NOMO-1 treated with DMSO at 0.1 percent for 48 hours (cell line): ENCODE data around the gene OPN1LW.
"Not testable (repeated sequence)": the region's sequence is repeated elsewhere in the genome, so short reads cannot be mapped to it uniquely, and the experiment has no call there.

ENCODE experiments used
- DNase-seq: peaks from one replicate; lab custom pipeline; 2025; ENCODE audit not compliant: unreplicated experiment; lab: John Stamatoyannopoulos, UW

The OPN1LW gene

DNA sequence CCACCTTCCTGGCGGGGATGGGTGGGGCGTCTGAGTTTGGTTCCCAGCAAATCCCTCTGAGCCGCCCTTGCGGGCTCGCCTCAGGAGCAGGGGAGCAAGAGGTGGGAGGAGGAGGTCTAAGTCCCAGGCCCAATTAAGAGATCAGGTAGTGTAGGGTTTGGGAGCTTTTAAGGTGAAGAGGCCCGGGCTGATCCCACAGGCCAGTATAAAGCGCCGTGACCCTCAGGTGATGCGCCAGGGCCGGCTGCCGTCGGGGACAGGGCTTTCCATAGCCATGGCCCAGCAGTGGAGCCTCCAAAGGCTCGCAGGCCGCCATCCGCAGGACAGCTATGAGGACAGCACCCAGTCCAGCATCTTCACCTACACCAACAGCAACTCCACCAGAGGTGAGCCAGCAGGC is at the start of gene OPN1LW:
OPN1LW (plus strand) TSS at position 234 of the 400 bp plus-strand sequence; CDS start at position 275, 41 bp downstream.
- DNase-seq, result not testable (repeated sequence)

DNA sequence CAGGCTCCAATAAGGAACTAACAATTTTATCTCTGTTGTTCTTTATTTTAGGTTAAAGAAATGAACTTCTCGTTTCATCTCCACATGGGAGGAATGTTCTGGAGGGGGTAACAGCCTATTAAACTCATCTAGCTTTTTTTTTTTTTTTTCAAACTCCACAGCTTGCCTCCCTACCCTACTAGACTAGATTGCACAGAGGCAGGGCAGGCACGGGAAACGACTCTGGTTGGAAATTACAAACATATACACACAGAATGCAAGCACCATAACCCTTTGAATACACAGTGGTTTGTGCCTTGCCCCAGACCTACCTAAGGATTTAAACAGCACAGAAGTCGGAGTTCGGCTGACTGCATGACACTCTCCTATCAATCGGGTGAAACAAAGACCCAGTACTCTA is 49.2 kb upstream of the OPN1LW start:
- DNase-seq, result no peak

DNA sequence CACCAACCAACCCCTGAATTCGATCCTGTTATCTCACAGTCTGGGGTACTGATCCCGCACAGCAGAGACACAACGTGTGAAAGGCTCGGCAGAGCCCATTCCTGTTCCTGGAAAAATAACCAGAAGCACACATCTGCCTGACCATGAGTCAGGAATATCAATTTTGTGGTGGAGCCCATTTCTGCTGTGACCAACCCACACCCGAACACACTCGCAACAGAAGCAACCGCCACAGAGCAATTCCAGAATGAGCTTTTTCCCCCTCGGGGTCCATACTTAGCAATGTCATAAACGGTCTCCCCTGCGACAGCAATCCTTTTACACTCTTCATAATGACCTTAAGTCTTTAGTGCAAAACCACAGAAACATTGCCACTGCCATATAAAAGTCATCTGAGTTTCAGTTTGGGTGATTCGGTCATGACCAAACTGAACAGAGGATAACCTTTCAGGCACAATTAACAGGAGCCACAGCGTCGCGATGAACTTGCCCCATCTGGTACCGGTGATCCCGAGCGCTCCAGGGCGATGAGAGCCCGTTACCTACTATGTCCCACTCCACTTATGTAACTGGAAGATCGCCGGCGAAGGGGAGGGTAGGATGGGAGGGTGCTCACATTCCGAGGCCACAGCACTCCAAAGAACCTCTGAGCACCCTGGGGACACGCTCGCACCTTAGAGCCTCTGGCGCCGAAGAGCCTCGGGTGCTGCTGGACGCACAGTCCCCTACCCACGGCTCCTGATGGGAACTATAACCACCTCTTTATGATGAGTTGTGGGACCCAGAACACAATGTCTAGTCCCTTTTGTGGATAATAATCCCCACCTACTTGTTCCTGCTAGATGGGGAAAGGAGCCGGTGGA is 47.7 kb upstream of the OPN1LW start:
- no peak for DNase-seq

DNA sequence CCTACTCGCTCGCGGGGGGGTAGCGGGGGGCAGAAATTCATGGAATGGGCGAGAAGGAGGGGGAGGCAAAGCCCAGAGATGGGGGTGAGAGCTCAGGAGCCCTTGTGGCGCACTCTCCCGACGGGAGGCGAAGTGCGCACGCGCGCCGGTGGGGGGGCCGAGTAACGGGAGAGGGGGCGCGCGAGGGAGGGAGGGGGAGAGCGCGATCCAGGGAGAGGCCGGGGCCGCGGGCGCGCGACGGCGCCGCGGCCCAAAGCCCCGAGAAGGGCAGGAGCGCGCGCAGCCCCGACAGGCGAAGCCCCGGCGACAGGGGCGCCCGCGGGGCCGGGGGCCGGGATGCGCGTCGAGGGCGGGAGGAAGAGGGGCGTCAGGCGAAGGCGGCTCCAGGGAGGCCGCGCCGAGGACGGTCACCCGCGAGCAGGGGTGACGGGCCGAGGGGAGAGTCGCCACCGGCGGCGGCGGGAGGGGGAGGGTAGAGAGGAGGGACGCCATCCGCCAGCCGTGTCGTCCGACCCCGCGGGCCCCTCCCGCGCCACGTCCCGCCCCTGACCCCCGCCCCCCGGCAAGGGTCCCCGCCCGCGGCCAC is 46.9 kb upstream of the OPN1LW start:
- DNase-seq, result no peak

DNA sequence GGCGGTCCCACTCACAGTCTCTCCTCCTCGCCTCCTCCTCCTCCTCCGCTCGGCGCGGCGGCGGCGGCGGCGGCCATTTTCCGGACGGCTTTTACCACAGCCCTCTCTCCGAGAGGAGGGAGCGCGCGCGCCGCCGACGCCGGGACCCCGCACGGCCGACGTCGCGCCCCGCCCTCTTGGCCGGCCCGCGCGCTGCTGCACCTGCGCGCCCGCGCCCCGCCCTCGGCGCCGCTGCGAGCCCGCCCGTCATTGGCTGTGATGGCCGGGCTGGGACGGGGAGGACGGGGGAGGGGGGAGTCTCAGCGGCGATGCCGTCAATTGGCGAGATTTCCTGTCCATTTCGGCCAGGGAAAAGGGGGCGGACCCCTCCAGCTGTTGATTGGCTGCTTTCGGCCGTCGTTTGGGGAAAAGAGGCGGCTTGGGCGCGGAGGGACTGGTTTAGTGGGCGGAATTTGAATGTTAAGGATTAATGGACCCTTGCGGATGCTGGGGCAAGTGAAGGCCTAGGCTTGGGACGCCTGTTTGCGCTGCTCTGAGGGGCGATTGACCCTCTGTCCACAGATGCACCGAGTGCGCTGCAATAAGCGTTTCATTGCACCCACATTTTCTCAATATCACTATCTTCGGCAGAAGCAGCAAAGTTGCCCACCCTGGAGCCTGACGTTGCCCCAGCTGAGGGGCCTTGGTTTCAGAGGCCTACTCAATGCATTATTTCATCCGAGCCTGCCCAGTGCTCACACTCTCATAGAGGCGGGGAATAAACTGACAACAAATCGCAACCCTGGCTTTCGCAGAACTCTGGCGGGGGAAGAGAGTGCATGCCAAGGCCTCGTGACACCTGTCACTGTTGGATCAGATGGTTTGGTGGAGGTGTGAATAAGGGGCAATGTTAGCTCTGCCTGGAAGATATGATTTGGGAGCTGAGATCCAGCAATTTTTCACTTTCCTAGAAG is 46.2 kb upstream of the OPN1LW start, which contains the start of gene MECP2:
MECP2 (minus strand) TSS at position 129 of the 953 bp plus-strand sequence.
- DNase-seq, result peak; percentile 87

DNA sequence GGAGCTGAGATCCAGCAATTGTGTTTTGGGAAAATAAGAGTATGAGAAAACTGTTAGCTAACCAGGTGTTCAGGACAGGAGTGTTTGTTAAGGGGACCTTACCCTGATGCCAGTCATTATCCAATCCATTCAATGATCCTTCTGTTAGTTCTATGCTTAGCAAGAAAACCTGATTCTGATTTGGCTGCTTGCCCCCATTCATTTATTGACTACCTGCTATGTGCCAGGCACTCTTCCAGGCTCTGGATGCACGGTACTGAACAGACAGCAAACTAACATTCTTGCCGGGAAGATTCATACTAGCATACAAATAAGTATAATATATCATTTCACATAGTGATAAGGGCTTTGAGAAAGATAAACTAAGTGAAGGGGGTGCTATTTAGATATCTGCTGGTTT is 45.5 kb upstream of the OPN1LW start:
- no peak for DNase-seq

DNA sequence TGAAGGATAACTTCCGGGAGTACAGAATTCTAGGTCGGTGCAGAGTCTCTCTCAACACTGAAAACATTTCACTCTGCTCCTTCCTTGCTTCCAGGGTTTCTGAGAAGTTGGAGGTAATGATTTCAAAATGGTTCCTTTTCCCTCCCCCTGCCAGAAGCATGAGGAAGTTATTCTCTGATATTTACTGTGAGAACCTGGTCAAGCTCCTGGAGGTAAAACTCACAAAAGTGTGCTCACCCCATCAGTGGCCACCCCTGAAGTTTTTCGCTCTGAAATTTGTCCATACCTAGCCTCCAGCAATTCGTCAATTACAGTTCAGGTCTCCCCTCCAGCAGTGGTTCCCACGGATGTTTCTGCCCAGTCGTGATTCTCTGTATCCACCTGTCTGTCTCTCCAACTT is 30.3 kb upstream of the OPN1LW start:
- DNase-seq, result no peak

DNA sequence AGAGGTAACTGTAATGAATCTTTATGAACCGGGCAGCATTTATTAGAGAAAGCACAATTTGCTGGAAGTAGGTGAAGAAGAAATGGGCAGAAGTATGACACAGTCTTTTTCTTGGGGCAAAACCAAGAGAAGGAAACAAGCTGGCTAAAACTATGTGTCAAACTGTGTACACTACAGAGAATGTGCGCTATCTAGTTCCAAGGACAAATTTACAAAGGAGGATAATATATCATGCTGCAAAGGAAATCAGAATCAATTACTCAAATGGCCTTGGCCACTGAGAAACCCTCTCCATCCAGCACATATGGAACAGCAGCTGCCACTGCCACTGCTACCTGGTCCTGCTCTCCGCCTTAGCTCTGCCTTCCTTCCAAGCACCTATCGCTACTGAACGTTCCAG is 29.4 kb upstream of the OPN1LW start:
- DNase-seq, result no peak

DNA sequence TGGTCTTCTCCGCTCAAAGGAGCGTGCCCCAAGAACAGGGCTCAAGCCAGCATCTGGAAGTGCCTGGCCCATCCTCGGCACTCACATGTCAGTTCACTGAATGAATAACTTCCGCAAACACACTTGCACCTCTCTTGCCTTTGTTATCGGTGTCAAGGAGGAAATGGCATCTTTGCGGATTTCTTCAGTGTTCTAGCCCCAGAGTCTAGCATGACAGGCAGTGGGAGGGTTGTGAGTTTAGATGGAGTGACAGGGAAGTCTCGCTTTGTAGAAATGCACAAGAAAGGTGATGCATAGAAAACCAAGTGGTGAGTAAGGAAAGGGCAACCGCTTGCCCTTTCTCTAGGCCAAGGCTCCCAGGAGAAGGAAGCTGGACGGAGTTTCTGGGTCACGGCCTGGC is 29.0 kb upstream of the OPN1LW start:
- no peak for DNase-seq

DNA sequence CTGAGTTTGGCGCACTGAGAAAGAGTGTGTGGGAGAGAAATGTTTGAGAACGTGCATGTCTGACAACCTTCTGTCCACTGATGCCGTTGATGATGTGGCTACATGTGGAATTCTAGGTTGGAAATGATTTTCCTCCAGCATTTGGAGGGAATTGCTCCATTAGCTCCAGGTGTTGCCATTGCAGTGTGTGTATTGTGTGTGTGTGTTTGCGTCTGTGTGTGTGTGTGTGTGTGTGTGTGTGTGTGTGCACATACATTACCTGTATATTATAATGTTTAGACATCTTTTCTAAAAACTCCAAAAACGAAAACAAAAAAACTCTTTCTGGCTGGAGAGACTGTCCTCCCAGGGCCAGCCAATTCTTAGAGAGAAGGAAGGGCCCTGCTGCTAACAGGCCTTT is 28.3 kb upstream of the OPN1LW start:
- DNase-seq, result no peak

DNA sequence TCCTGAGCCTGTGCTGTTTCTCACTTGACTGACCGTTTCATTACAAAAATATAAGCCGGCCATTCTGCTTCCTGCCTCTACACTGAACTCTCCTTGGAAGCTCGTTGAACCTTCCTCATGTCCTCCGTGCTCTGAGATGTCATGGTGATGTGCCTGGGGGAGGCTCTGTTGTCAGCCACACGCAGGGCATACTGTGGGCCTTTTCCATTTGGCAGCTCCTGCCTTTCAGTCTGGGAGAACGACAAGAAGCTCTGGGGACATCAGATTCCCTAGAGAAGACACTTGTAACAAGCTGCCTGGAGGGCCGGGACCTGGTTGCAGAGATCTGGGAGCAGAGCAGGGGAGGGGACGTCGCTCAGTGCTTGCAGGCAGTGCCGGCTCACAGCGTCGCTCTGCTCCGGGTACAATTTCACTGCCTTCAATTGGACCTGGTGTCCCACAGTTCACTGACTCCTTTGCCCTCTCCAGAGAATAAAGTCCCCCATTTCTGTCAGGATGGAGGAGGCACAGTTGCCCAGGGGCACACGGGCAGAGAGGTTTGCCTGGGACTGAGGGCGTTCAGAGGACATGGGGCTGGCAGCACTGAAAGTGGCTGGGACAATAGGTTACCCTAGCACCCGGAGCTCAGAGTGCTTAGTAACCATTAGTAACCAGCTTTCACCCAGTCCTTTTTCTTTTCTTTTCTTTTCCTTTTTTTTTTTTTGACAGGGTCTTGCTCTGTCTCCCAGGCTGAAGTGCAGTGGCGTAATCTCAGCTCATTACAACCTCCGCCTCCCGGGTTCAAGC is 27.4 kb upstream of the OPN1LW start:
- DNase-seq, result no peak

DNA sequence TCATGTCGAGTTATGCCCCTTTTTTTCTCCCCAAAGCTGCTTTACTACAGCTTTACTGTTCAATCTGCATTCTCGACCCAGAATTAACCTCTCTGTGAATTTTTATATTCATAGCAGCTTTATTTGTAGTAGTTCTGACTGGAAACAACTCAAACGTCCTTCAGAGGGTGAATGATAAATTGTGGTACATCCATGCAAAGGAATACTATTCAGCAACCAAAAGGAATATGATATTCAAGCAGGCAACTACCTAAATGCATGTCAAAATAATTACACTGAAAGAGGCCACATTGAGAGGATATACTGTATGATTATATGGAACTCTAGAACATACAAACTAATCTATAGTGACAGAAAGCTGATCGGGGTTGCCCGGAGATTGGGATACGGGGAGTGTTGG is 26.5 kb upstream of the OPN1LW start:
- no peak for DNase-seq

DNA sequence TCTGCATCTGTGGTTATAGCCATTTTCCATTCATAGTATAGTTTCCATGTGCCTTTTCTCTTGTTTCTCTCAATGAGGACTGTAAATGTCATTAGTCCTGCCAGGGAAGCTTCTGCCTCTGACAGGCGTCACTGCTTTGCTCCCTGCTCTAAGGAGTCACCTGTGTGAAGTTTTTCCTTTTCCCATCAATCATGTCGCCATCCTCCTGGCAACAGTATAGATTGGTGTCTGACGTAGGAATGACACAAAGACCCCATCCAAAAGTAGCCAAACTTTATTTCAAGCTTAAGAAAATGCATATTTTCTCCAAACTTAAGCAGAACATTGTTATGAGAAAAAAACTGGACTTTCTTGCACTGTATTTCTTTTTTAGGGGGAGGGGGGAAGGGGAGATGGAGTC is 23.5 kb upstream of the OPN1LW start:
- DNase-seq, result no peak

DNA sequence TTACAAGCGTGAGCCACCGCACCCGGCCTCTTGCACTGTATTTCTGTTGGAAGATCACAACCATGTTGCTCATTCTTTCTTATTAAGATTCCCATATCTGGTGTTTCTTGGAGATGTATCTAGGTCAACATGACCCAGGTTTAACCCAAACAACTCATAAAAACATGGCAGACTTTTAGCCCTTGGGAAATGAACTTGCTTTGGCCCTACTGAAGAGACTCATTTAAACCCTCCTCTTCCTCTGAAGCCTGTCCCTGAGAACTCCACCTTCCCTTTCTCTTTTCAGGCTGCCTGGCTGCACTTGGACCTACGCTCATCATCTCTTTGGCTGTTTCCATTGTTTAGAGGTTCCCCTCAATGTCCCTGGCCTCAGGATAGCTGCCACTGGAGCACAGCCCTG is 22.8 kb upstream of the OPN1LW start:
- no peak for DNase-seq

DNA sequence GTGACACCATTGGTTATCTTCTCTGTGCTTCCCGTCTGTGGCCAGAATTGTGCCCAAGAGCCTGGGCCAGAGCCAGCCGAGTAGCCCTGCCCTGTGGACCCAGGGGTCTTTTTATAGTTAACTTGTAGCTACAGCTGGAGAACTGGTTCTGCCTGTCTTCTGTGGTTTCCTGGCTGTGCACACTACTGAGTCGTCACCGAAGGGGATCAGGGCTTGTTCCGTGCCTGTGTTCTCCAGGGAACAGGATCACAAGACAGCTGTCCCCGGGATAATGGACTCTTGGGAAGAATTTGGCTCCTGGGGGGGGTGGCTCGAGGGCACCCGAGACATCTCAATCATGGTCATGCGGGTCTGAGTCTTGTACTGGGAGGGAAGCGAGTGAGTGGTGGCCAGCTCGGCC is 22.1 kb upstream of the OPN1LW start:
- no peak for DNase-seq

DNA sequence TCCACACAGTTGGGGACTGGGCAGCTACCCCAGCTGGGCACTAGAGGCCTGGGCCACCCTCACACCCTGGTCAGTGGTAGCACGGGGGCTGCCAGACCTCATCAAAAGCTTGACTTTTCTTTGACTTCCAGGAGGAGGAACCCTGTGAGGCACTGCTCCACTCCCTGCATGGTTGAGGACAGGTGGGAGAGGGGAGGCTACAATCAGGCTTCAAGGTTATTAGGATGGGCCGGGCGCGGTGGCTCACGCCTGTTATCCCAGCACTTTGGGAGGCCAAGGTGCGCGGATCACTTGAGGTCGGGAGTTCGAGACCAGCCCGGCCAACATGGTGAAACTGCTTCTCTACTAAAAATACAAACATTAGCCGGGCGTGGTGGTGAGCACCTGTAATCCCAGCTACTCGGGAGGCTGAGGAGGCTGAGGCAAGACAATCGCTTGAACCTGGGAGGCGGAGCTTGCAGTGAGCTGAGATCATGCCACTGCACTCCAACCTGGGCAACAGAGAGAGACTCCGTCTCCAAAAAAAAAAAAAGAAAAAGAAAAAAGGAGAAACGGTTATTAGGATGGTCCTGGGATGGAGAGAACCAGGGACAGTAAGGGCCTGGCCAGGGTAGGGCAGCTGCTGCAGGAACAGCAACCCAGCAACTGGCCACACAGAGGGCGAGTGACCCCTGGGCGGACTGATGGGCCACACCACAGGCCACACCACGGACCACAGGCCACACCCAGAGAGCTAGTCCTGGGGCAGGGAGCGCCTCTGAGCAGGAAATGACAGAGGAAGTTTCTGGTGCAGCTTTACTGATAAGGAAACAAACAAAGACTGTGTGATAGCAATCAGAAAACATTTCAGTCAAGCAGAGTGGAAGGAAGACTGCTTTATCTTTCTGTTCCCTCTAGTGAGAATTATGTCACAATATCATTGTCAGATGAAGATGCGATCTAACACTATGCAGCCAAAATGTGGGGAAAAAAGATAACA is 20.5 kb upstream of the OPN1LW start:
- DNase-seq, result peak; percentile 38

DNA sequence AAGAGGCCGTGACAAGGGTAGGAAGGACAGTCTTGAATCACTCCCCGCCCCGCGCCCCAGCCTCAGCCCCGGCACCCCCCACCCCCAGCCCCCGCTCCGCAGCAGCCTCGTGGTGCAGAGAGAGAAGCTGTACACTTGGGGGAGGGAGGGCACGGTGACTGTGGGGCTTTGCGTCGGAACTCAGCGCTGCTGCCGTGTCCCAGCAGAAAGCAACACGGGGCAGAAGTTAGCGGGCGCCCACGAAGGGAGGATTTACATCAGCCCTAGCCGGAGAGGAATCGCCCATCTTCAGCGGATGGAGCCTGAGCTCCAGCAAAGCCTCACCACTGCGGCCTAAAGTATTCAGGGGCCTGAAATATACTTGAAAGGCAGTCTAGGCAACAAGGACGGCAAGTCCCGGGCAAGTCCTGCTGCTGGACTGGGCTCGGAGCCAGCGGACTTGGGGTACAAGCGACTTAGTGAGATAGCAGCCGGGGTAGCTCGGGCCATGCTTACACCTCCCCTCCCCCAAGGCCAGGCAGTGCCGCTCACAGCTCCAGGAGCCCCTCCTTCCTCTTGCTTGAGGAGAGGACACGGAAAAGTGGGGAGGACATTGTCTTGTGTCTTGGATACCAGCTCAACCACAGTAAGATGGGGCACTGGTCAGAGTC is 18.5 kb upstream of the OPN1LW start:
- no peak for DNase-seq

DNA sequence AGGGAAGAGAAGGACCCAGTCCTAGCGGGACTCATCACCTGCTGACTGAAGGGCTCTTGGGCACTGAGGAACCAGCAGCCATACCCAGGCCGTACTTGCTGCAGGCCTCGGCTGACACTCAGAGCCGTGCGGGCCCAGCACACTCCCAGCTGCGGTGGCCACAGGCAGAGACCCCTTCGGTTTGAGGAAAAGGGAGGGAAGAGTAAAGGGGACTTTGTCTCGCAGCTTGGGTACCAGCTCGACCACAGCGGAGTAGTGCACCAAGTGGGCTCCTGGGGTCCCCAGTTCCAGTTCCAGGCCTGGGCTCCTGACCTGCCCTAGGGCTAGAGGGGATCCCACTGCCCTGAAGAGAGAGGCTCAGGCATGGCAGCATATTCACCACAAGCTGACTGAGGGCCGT is 17.9 kb upstream of the OPN1LW start:
- DNase-seq, result no peak

DNA sequence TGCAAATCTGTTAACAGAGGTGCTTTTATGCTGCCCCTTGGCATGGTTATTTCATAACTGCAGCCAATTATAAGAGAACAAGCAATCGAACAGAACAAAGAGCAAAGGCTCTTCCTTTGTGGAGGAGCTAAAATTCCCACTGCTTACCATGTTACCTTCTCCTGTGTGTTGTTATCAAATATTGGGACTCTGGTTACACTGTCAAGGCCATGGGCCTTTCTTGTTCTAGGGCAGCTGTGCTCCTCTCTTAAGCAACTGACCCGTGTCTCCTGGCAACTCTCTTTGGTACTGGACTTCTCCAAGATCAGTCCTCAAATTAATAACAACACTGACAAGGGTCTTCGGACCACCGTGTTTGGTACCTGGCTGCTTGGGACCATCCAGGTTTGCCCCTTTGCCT is 12.1 kb upstream of the OPN1LW start:
- no peak for DNase-seq
